Limb (tissue), 2 donors: ENCODE results near the gene PCBD2.
"Not testable (repeated sequence)": the region's sequence is repeated elsewhere in the genome, so short reads cannot be mapped to it uniquely, and the experiment has no call there.

Experiments
- DNase-seq, 2 donors: peaks; one replicate each; pipeline ENCODE4 v3.0.0-alpha.2; 2016; ENCODE audit errors: extremely low spot score in 2 of 2

Gene PCBD2

GRCh38 chr5:134904610-134905245, at the start of gene PCBD2:
TSS of gene PCBD2 (plus strand) at chr5:134905131. CDS start at chr5:134905140, 9 bp downstream.
- peak; percentile 90 to 93 for DNase-seq

DNA sequence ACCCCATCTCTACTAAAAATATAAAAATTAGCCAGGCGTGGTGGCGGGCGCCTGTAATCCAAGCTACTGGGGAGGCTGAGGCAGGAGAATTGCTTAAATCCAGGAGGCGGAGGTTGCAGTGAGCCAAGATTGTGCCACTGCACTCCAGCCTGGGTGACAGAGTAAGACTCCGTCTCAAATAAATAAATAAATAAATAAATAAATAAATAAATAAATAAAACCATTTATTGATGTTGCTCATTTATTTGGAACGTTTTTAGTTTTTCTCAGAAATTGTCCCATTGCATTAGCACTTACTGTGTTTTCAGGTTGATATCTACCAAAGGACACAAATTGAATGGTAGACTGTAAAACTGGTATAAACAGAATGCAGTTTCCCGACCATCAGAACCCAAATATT, 48.5 kb upstream of the PCBD2 start:
- DNase-seq: not testable (repeated sequence)

DNA sequence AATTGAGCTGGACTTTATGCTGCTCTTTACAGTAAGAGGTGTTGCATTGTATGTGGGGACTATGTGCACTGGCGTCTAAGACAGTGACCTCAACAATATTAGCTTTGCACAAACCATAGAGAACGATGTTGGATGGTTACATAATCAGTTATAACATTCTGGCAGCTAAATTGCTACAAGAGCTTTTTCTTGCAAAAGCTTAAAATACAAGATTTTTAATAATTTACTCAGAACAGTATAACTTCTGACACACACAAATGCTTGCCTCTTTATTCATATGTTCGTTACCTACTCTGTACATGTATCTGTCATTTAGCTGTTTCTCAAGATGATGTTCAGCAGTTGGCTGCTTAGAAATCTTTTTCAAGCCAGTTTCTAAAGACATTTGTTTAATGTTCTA, 47.5 kb upstream of the PCBD2 start:
- DNase-seq: no peak

GRCh38 chr5:134864707-134865106, 40.2 kb upstream of the PCBD2 start:
- no peak for DNase-seq

GRCh38 chr5:134873494-134873893, 31.4 kb upstream of the PCBD2 start:
- DNase-seq: no peak

GRCh38 chr5:134873987-134874830, 30.7 kb upstream of the PCBD2 start, which contains the start of gene TXNDC15:
TSS of gene TXNDC15 (plus strand) at chr5:134874371. CDS start at chr5:134874428, 57 bp downstream.
- peak; percentile 91 to 92 for DNase-seq

- peak; percentile 69 to 71 for DNase-seq
These were observed 29.9 kb upstream of the PCBD2 start for GRCh38 chr5:134874831-134875655.

- DNase-seq: no peak
These were observed 27.8 kb upstream of the PCBD2 start for GRCh38 chr5:134877159-134877558.

DNA sequence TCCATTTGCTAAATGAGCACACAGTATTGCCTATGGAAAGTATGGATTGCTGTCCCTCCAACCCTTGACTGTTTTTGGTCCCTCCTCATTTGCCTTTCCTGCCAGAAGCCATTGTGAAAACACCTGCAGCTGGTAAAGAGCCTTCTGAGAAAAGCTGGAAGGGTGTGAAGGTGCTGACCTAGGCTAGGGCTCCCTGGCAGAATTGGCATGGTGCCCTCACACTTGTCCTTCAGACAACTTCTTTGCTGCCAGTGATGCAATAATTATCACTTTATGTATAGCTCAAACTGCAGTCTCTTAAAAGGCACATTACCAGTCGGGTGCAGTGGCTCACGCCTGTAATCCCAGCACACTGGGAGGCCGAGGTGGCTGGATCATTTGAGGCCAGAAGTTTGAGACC, 26.5 kb upstream of the PCBD2 start:
- DNase-seq: no peak

- DNase-seq: no peak
These were observed 25.5 kb upstream of the PCBD2 start for GRCh38 chr5:134879456-134879855.

- DNase-seq: not testable (repeated sequence)
These were observed 24.0 kb upstream of the PCBD2 start for GRCh38 chr5:134880937-134881336.

DNA sequence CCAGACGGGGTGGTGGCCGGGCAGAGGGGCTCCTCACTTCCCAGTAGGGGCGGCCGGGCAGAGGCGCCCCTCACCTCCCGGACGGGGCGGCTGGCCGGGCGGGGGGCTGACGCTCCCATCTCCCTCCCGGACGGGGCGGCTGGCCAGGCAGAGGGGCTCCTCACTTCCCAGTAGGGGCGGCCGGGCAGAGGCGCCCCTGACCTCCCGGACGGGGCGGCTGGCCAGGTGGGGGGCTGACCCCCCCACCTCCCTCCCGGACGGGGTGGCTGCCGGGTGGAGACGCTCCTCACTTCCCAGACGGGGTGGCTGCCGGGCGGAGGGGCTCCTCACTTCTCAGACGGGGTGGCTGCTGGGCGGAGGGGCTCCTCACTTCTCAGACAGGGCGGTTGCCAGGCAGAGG, 23.2 kb upstream of the PCBD2 start:
- DNase-seq: not testable (repeated sequence)

DNA sequence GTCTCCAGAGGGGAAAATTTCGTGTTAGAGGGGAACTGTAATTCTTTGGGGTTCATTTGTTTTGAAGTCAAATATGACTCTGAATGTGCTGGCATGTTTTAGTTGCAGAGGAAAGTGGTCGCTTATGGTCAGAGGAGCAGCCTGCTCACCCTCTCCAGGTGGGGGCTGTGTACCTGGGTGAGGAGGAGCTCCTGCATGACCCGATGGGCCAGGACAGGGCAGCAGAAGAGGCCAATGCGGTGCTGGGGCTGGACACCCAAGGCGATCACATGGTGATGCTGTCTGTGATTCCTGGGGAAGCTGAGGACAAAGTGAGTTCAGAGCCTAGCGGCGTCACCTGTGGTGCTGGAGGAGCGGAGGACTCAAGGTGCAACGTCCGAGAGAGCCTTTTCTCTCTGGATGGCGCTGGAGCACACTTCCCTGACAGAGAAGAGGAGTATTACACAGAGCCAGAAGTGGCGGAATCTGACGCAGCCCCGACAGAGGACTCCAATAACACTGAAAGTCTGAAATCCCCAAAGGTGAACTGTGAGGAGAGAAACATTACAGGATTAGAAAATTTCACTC, 17.3 kb upstream of the PCBD2 start:
- DNase-seq: no peak

- DNase-seq: no peak
These were observed 15.6 kb upstream of the PCBD2 start for GRCh38 chr5:134889335-134889734.

GRCh38 chr5:134891473-134891872, 13.5 kb upstream of the PCBD2 start:
- DNase-seq: no peak

- no peak for DNase-seq
These were observed 12.6 kb upstream of the PCBD2 start for GRCh38 chr5:134892282-134892681.

- no peak for DNase-seq
These were observed 12.0 kb upstream of the PCBD2 start for GRCh38 chr5:134892926-134893325.

GRCh38 chr5:134893748-134894505, 11.0 kb upstream of the PCBD2 start:
- DNase-seq: no peak

GRCh38 chr5:134902071-134902801, 2.7 kb upstream of the PCBD2 start:
- DNase-seq: no peak
